KMS-11 (cell line): ENCODE data around the gene VSIG10L.

Source experiments
- H2AFZ ChIP-seq: fragments of 200-600 bp; sonication (generic); 2 replicates; pipeline ENCODE4 v1.6.1; 2016; ENCODE audit warnings: antibody characterized with exemption, mixed run types, low read depth
- H3K27ac ChIP-seq: fragments of 200-600 bp; sonication (generic); 2 replicates; pipeline ENCODE4 v1.6.1; 2016; ENCODE audit warnings: mild to moderate bottlenecking, mixed run types
- H3K27me3 ChIP-seq: fragments of 200-600 bp; sonication (generic); 2 replicates; pipeline ENCODE4 v1.6.1; 2017; ENCODE audit warnings: mild to moderate bottlenecking, low read depth, mixed run types, moderate library complexity; ENCODE audit not compliant: insufficient read depth
- H3K36me3 ChIP-seq: fragments of 200-600 bp; sonication (generic); 2 replicates; pipeline ENCODE4 v1.6.1; 2017; ENCODE audit warnings: mild to moderate bottlenecking, mixed run types; ENCODE audit not compliant: insufficient read depth
- H3K4me1 ChIP-seq: fragments of 200-600 bp; sonication (generic); 2 replicates; pipeline ENCODE4 v1.6.1; 2016; ENCODE audit warnings: mild to moderate bottlenecking, low read depth, mixed run types; ENCODE audit not compliant: poor library complexity, severe bottlenecking
- H3K4me2 ChIP-seq: fragments of 200-600 bp; sonication (generic); 2 replicates; pipeline ENCODE4 v1.7.0; 2016; ENCODE audit warnings: mild to moderate bottlenecking, mixed run types
- H3K4me3 ChIP-seq: fragments of 200-600 bp; sonication (generic); IDR thresholded peaks from 2 replicates; pipeline ENCODE4 v1.6.1; 2017; ENCODE audit warnings: low read depth, low read length, mixed read lengths; ENCODE audit not compliant: insufficient read depth
- H3K79me2 ChIP-seq: fragments of 200-600 bp; sonication (generic); 2 replicates; pipeline ENCODE4 v1.6.1; 2016; ENCODE audit warnings: low read depth, mixed run types; ENCODE audit not compliant: insufficient read depth
- H3K9ac ChIP-seq: fragments of 200-600 bp; sonication (generic); 2 replicates; pipeline ENCODE4 v1.6.1; 2016; ENCODE audit warnings: mild to moderate bottlenecking, mixed run types
- H4K20me1 ChIP-seq: fragments of 200-600 bp; sonication (generic); 2 replicates; pipeline ENCODE4 v1.6.1; 2016; ENCODE audit warnings: mild to moderate bottlenecking, mixed run types; ENCODE audit not compliant: insufficient read depth
- CTCF ChIP-seq: fragments of 200-600 bp; sonication (generic); conservative IDR thresholded peaks from 2 replicates; pipeline ENCODE4 v1.6.1; 2017; ENCODE audit warnings: low read depth, mild to moderate bottlenecking, antibody characterized with exemption, low read length, moderate library complexity, mixed read lengths

The VSIG10L gene

GRCh38 chr19:51386882-51387520 lies 45.1 kb upstream of the VSIG10L start:
- no peak overlapping the region for H3K4me2 ChIP-seq

GRCh38 chr19:51382004-51382403 lies 40.1 kb upstream of the VSIG10L start:
- no peak overlapping the region for H3K27ac ChIP-seq
- no peaks in the 10 kb centered on the region for H3K79me2 ChIP-seq
- no peak overlapping the region for H3K4me3 ChIP-seq
- TF ChIP-seq CTCF: no peak
- H3K4me1 ChIP-seq: no peaks in the 10 kb centered on the region
- no peak overlapping the region for H3K9ac ChIP-seq
- H3K27me3 ChIP-seq: 0 out of 2 replicates have a peak, but pooled peaks cover 4% of the 10 kb centered on the region
- H4K20me1 ChIP-seq: no peaks in the 10 kb centered on the region
- no peaks in the 10 kb centered on the region for H3K36me3 ChIP-seq
- no peak overlapping the region for H3K4me2 ChIP-seq
- H2AFZ ChIP-seq: no peak overlapping the region

More at GRCh38 chr19:51386882-51387520, 45.1 kb upstream of the VSIG10L start:
- H3K9ac ChIP-seq: no peak overlapping the region
- H3K79me2 ChIP-seq: no peaks in the 10 kb centered on the region
- H3K27ac ChIP-seq: no peak overlapping the region
- H3K36me3 ChIP-seq: no peaks in the 10 kb centered on the region
- peaks cover 4% of the 10 kb centered on the region; the same call in 1 of the 2 replicates for H3K27me3 ChIP-seq
- no peaks in the 10 kb centered on the region for H3K4me1 ChIP-seq
- no peak overlapping the region for H2AFZ ChIP-seq
- H4K20me1 ChIP-seq: no peaks in the 10 kb centered on the region
- H3K4me3 ChIP-seq: no peak overlapping the region
- TF ChIP-seq CTCF: no peak

DNA sequence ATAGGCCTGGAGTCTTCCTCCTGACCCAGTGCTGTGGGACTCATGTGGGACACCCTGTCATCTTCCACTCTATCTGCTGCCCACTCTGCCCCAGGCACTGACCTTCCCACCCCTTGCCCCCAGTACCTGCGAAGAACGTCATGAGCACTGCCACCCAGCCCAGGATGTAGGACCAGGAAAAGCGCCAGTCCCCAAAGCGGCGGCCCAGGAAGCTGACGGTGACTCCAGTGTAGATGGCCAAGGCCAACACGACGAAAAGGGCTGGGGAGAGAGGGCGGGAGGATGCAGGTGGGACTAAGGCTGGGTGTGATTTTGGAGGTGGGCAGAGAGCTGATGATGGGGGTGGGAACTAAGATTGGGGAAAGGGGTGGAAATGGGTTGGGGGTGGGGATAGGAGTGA lies 38.4 kb upstream of the VSIG10L start:
- Histone ChIP-seq H2AFZ (no peak overlapping the region), H3K79me2 (no peaks in the 10 kb centered on the region), H4K20me1 (no peaks in the 10 kb centered on the region), H3K4me2 (no peak overlapping the region), H3K9ac (no peak overlapping the region), H3K4me3 (no peak overlapping the region), H3K36me3 (no peaks in the 10 kb centered on the region), H3K27ac (no peak overlapping the region), H3K27me3 (no peaks in the 10 kb centered on the region), H3K4me1 (no peaks in the 10 kb centered on the region)
- TF ChIP-seq CTCF: no peak

DNA sequence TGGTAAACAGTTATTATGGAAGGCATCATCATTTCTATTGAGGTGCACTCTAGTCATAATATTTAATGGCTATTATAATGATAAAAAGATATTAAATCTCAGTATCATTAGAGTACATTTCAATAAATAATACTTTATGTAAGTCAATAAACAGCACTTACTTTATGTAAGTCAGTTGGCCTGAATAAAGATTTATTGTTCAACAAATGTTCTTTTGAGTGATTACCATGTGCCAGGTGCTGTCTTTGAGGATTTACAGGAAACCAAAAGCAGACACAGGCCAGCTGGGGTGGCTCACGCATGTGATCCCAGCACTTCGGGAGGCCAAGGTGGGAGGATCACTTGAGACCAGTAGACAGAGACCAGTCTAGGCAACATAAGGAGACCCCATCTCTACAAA lies 35.5 kb upstream of the VSIG10L start:
- no peaks in the 10 kb centered on the region for H3K79me2 ChIP-seq
- H3K4me1 ChIP-seq: no peaks in the 10 kb centered on the region
- no peaks in the 10 kb centered on the region for H3K27me3 ChIP-seq
- H3K36me3 ChIP-seq: no peaks in the 10 kb centered on the region
- no peak for TF ChIP-seq CTCF
- H3K4me3 ChIP-seq: no peak overlapping the region
- no peak overlapping the region for H3K9ac ChIP-seq
- H3K4me2 ChIP-seq: no peak overlapping the region
- H4K20me1 ChIP-seq: no peaks in the 10 kb centered on the region
- H2AFZ ChIP-seq: no peak overlapping the region
- no peak overlapping the region for H3K27ac ChIP-seq
